H1 (cell line): ENCODE results near the gene MBLAC1. TPM values are rescaled to one million over a fixed set of nuclear protein-coding genes. Genes with fewer than 3 reads are reported as not detected.

ENCODE experiments used
- CTCF ChIA-PET: fragments of 300-600 bp; sonication (Branson Sonifier 250); formaldehyde crosslinking; loops from one replicate; lab custom pipeline; 2021; ENCODE audit not compliant: partially characterized antibody; lab: Charles Lee
- POLR2A ChIA-PET: fragments of 300-600 bp; sonication (Branson Sonifier 250); formaldehyde crosslinking; loops from one replicate; lab custom pipeline; 2021; ENCODE audit warnings: inconsistent platforms; ENCODE audit not compliant: partially characterized antibody; lab: Charles Lee
- DNase-seq, 2 experiments: peaks; one replicate each; pipeline versions ENCODE4 v3.0.0 to v3.0.0-alpha.2; 2010 to 2022; ENCODE audit warnings: low spot score in 2 of 2, low read depth in 1 of 2, mixed read lengths in 1 of 2
- FAIRE-seq: peaks from 2 replicates; lab custom pipeline; 2011; peaks lifted over from hg19 to GRCh38; lab: Jason Lieb, UNC
- H2AFZ ChIP-seq: 2 replicates; pipeline ENCODE4 v1.8.1; 2012; ENCODE audit warnings: low read length, inconsistent platforms
- H2AK5ac ChIP-seq: 2 replicates; pipeline ENCODE4 v1.6.1; 2013; ENCODE audit warnings: low read depth, low read length
- H2BK120ac ChIP-seq: replicated peaks from 2 replicates; pipeline ENCODE3; 2013; ENCODE audit warnings: low read depth, low read length, inconsistent platforms
- H2BK12ac ChIP-seq: 2 replicates; pipeline ENCODE4 v1.6.1; 2013; ENCODE audit warnings: low read depth, low read length
- H2BK15ac ChIP-seq: 2 replicates; pipeline ENCODE4 v1.6.1; 2013; ENCODE audit warnings: low read length
- H2BK20ac ChIP-seq: 2 replicates; pipeline ENCODE4 v1.6.1; 2013; ENCODE audit warnings: low read length
- H2BK5ac ChIP-seq: 2 replicates; pipeline ENCODE4 v1.6.1; 2013; ENCODE audit warnings: low read depth, low read length
- H3K14ac ChIP-seq: 2 replicates; pipeline ENCODE4 v1.6.1; 2013; ENCODE audit warnings: inconsistent platforms; ENCODE audit not compliant: insufficient read length
- H3K18ac ChIP-seq: 2 replicates; pipeline ENCODE4 v1.6.1; 2013; ENCODE audit warnings: low read length; ENCODE audit errors: extremely low read depth
- H3K23ac ChIP-seq: 2 replicates; pipeline ENCODE4 v1.6.1; 2013; ENCODE audit warnings: inconsistent platforms; ENCODE audit not compliant: insufficient read length
- H3K23me2 ChIP-seq: 2 replicates; pipeline ENCODE4 v1.6.1; 2013; ENCODE audit warnings: low read depth, low read length
- H3K27ac ChIP-seq: 2 replicates; pipeline ENCODE4 v1.6.1; 2011; ENCODE audit warnings: low read depth, low read length, inconsistent platforms
- H3K27me3 ChIP-seq, 4 experiments: replicated peaks in 1 of 4; 1 replicate in 1 of 4; 2 replicates in 3 of 4; pipeline versions ENCODE4 v1.6.1 to v1.8.1; 2011 to 2013; ENCODE audit warnings: low read length in 3 of 4, mild to moderate bottlenecking in 3 of 4, inconsistent platforms in 2 of 4, mixed read lengths in 2 of 4, moderate library complexity in 1 of 4; ENCODE audit not compliant: control insufficient read depth in 3 of 4, insufficient read depth in 3 of 4; ENCODE audit errors: extremely low read depth in 1 of 4
- H3K36me3 ChIP-seq, 4 experiments: 2 replicates each; pipeline versions ENCODE4 v1.6.1 to v1.8.1; 2011 to 2013; ENCODE audit warnings: mild to moderate bottlenecking in 4 of 4, low read length in 3 of 4, moderate library complexity in 2 of 4, control low read depth in 1 of 4, inconsistent platforms in 1 of 4; ENCODE audit not compliant: insufficient read depth in 4 of 4, control insufficient read depth in 2 of 4
- H3K4ac ChIP-seq: replicated peaks from 2 replicates; pipeline ENCODE3; 2013; ENCODE audit warnings: low read length, low read depth, mixed read lengths, inconsistent platforms; ENCODE audit not compliant: insufficient read length
- H3K4me1 ChIP-seq, 4 experiments: replicated peaks in 1 of 4; 1 replicate in 1 of 4; 2 replicates in 3 of 4; pipeline versions ENCODE4 v1.6.1 to v1.8.1; 2011 to 2013; ENCODE audit warnings: low read length in 3 of 4, inconsistent platforms in 2 of 4, mixed read lengths in 1 of 4; ENCODE audit not compliant: insufficient read depth in 4 of 4, control insufficient read depth in 3 of 4
- H3K4me2 ChIP-seq, 2 experiments: 2 replicates each; pipeline versions ENCODE4 v1.6.1 to v1.8.1; 2011 to 2013; ENCODE audit warnings: low read depth in 2 of 2, low read length in 2 of 2, control low read depth in 1 of 2, inconsistent platforms in 1 of 2, mild to moderate bottlenecking in 1 of 2; ENCODE audit not compliant: insufficient read depth in 1 of 2
- H3K4me3 ChIP-seq, 4 experiments: fragments of 200-600, 300-600 bp in 1 of 4; sonication (generic), shearing (Covaris generic), sonication (Bioruptor Twin) in 1 of 4; 2 replicates each; pipeline versions ENCODE4 v1.5.1 to v1.8.1; 2011 to 2016; ENCODE audit warnings: low read length in 4 of 4, low read depth in 3 of 4, control low read depth in 2 of 4, inconsistent platforms in 2 of 4, mild to moderate bottlenecking in 2 of 4, mixed read lengths in 1 of 4, moderate library complexity in 1 of 4; ENCODE audit not compliant: insufficient read depth in 2 of 4; ENCODE audit errors: extremely low read depth in 1 of 4
- H3K56ac ChIP-seq: replicated peaks from 2 replicates; pipeline ENCODE3; 2013; ENCODE audit warnings: low read depth, mild to moderate bottlenecking, mixed read lengths, low read length, inconsistent platforms; ENCODE audit not compliant: insufficient read length
- H3K79me1 ChIP-seq: 2 replicates; pipeline ENCODE4 v1.6.1; 2013; ENCODE audit warnings: low read depth, low read length, control low read depth
- H3K79me2 ChIP-seq, 2 experiments: 2 replicates each; pipeline versions ENCODE4 v1.6.1 to v1.8.1; 2012 to 2013; ENCODE audit warnings: low read length in 2 of 2, mild to moderate bottlenecking in 2 of 2, inconsistent platforms in 1 of 2; ENCODE audit not compliant: insufficient read depth in 2 of 2, control insufficient read depth in 1 of 2
- H3K9ac ChIP-seq, 4 experiments: replicated peaks in 1 of 4; 1 replicate in 1 of 4; 2 replicates in 3 of 4; pipeline versions ENCODE4 v1.6.1 to v1.8.1; 2011 to 2013; ENCODE audit warnings: low read depth in 3 of 4, low read length in 3 of 4, control low read depth in 2 of 4, mild to moderate bottlenecking in 2 of 4, moderate library complexity in 2 of 4, inconsistent platforms in 1 of 4; ENCODE audit errors: extremely low read depth in 1 of 4
- H3K9me3 ChIP-seq, 2 experiments: 2 replicates each; pipeline versions ENCODE4 v1.6.1 to v1.8.1; 2012 to 2013; ENCODE audit warnings: mild to moderate bottlenecking in 2 of 2, moderate library complexity in 2 of 2, control low read depth in 1 of 2, inconsistent platforms in 1 of 2, low read depth in 1 of 2, low read length in 1 of 2, mixed read lengths in 1 of 2; ENCODE audit not compliant: insufficient read depth in 2 of 2
- H4K20me1 ChIP-seq, 2 experiments: replicated peaks in 1 of 2; 2 replicates each; pipeline versions ENCODE3 to v1.8.1; 2011 to 2013; ENCODE audit warnings: inconsistent platforms in 2 of 2, low read length in 2 of 2, mild to moderate bottlenecking in 1 of 2; ENCODE audit not compliant: insufficient read depth in 2 of 2, control insufficient read depth in 1 of 2
- H4K5ac ChIP-seq: 2 replicates; pipeline ENCODE4 v1.6.1; 2013; ENCODE audit warnings: low read length, low read depth, mixed read lengths, inconsistent platforms; ENCODE audit not compliant: insufficient read length
- H4K8ac ChIP-seq: 2 replicates; pipeline ENCODE4 v1.8.0; 2013; ENCODE audit warnings: mild to moderate bottlenecking, moderate library complexity, low read length, inconsistent platforms; ENCODE audit not compliant: insufficient read depth; ENCODE audit errors: extremely low read depth
- H4K91ac ChIP-seq: replicated peaks from 2 replicates; pipeline ENCODE3; 2013; ENCODE audit warnings: low read length, mixed read lengths, inconsistent platforms; ENCODE audit not compliant: insufficient read length
- CREB1 ChIP-seq: IDR thresholded peaks from 2 replicates; pipeline ENCODE4 v1.6.1; 2012; ENCODE audit warnings: inconsistent platforms
- JUN ChIP-seq: IDR thresholded peaks from 2 replicates; pipeline ENCODE4 v1.6.1; 2011; ENCODE audit warnings: low read depth, mild to moderate bottlenecking, improper control_type of control experiment, low read length
- TEAD4 ChIP-seq: IDR thresholded peaks from 2 replicates; pipeline ENCODE4 v1.6.1; 2012; ENCODE audit warnings: low read depth, low read length, inconsistent platforms, mixed read lengths
- WGBS, 2 experiments: shearing (Covaris generic) in 1 of 2; methylation state at CpG; one replicate each; pipeline versions ENCODE4 v1.1.6 to v1.1.7; 2013 to 2015; ENCODE audit warnings: low lambda C conversion rate in 2 of 2, mixed read lengths in 2 of 2, inconsistent platforms in 1 of 2, low coverage in 1 of 2, missing lambda C conversion rate in 1 of 2; ENCODE audit not compliant: insufficient replicate concordance in 2 of 2, insufficient coverage in 1 of 2, insufficient read length in 1 of 2; ENCODE audit errors: extremely low coverage in 1 of 2, missing lambda C conversion rate in 1 of 2; 5-methylcytosine and 5-hydroxymethylcytosine counted together
- polyA plus RNA-seq, 7 experiments: library from polyadenylated mRNA; depleted of rRNA in 3 of 7; stranded (reverse) in 5 of 7; unstranded in 2 of 7; fragments of >200 nt in 5 of 7; fragments of 200-250 nt in 2 of 7; gene quantifications; 1 replicate in 5 of 7; 2 replicates in 1 of 7; 4 replicates in 1 of 7; pipeline versions ENCODE4 v1.2.1 to v1.2.3, GENCODE V29; 2011 to 2013; ENCODE audit warnings: missing spikeins in 2 of 7, mixed read lengths in 2 of 7
- total RNA-seq: library from RNA; stranded (reverse); fragmentation: NEBNext Ultra II Directional; extraction: Animal tissue kit (Norgen Biotek cat#: 25700); gene quantifications from 2 replicates; pipeline ENCODE4 v1.2.1, GENCODE V29; 2021

The MBLAC1 gene
- total and polyA plus RNA-seq, 2 of the 8 experiments (the other 6 are each of a cell fraction or from before 2014, with no cell fraction given): 1.00 to 1.7 TPM

- no peak for DNase-seq
- Histone ChIP-seq H2BK12ac (no peak overlapping the region), H3K23ac (no peak overlapping the region), H4K20me1 (peaks cover 0 to 18% of the 10 kb centered on the region in 2 experiments), H4K91ac (no peak overlapping the region), H3K36me3 (peaks cover 0 to 8% (median 1%) of the 10 kb centered on the region in 4 experiments; a peak in 3 of 8 replicates), H2AK5ac (no peak overlapping the region), H3K27ac (no peak overlapping the region), H3K14ac (no peak overlapping the region), H2BK20ac (no peak overlapping the region), H2BK120ac (no peak overlapping the region), H3K4me3 (no peak overlapping the region), H3K4me2 (no peak overlapping the region), H3K18ac (no peak overlapping the region), H3K23me2 (peaks cover 13% of the 10 kb centered on the region), H3K9ac (no peak overlapping the region), H2BK15ac (no peak overlapping the region), H3K4me1 (peaks cover 5 to 21% (median 15%) of the 10 kb centered on the region in 4 experiments), H3K27me3 (peaks cover 0 to 13% (median 9%) of the 10 kb centered on the region in 4 experiments; a peak in 6 of 7 replicates), H3K79me1 (no peaks in the 10 kb centered on the region; the same call in 1 of the 2 replicates), H3K4ac (no peak overlapping the region), H2AFZ (no peak overlapping the region), H3K9me3 (peaks cover 0 to 5% of the 10 kb centered on the region in 2 experiments; a peak in 1 of 4 replicates), H3K79me2 (peaks cover 0 to 7% of the 10 kb centered on the region in 2 experiments; a peak in 2 of 4 replicates), H2BK5ac (no peak overlapping the region), H4K5ac (no peak overlapping the region), H3K56ac (no peak overlapping the region), H4K8ac (no peak overlapping the region)
- WGBS, 2 experiments: 81% methylated on average over 10 of the region's 11 CpGs; no CpG with 5 or more reads in 1 of the 2 experiments
- no peak for FAIRE-seq
- CTCF ChIA-PET: interaction anchor here (2.1 to 11.2 kb wide), 2 partner anchors 36 to 42 kb away, joined by 4 to 94 read pairs; no protein-coding TSS in a partner anchor
- POLR2A ChIA-PET: interaction anchor here (0.6 to 11.0 kb wide), 4 partner anchors 13 to 69 kb away, joined by 3 to 145 read pairs (median 4); partner anchors contain the start of gene TRAPPC14
- no peak for TF ChIP-seq TEAD4
- TF ChIP-seq JUN: no peak
- no peak for TF ChIP-seq CREB1
Observed at GRCh38 chr7:100173806-100174495, 47.2 kb downstream of the MBLAC1 start.
